Central memory CD8-positive, alpha-beta T cell (primary cell): ENCODE data around the gene PCSK2.
A peak's percentile ranks its signal among the peaks of the same experiment; 100 is the strongest.

Source experiments
- ATAC-seq: fragments of 150-1000 bp; cut with Tn5 transposase; replicated peaks from 2 replicates; pipeline ENCODE4 v1.10.0; 2022; ENCODE audit warnings: mild to moderate bottlenecking, moderate FRiP score, moderate number of reproducible peaks; ENCODE audit not compliant: poor library complexity, severe bottlenecking; ENCODE audit errors: extremely low read depth
- DNase-seq, 2 donors: peaks; one replicate each; pipeline ENCODE4 v3.0.0; 2021; ENCODE audit warnings: low spot score in 2 of 2
- H3K27ac Mint-ChIP-seq: one replicate; pipeline ENCODE4 v1.8.0; 2022; ENCODE audit warnings: low read depth, mild to moderate bottlenecking, moderate library complexity, mixed read lengths
- H3K27me3 Mint-ChIP-seq: one replicate; pipeline ENCODE4 v1.8.0; 2022; ENCODE audit warnings: mixed read lengths
- H3K36me3 Mint-ChIP-seq: one replicate; pipeline ENCODE4 v1.8.0; 2022; ENCODE audit warnings: mild to moderate bottlenecking, moderate library complexity, mixed read lengths; ENCODE audit not compliant: insufficient read depth
- H3K4me1 Mint-ChIP-seq: one replicate; pipeline ENCODE4 v1.8.0; 2022; ENCODE audit warnings: mixed read lengths
- H3K4me3 Mint-ChIP-seq: one replicate; pipeline ENCODE4 v1.8.0; 2022; ENCODE audit warnings: mild to moderate bottlenecking, moderate library complexity, mixed read lengths
- H3K9me3 Mint-ChIP-seq: one replicate; pipeline ENCODE4 v1.8.0; 2022; ENCODE audit warnings: mixed read lengths

The PCSK2 gene

GRCh38 chr20:17430125-17430950, 203.5 kb downstream of the PCSK2 start:
- Mint-ChIP-seq H3K4me3 (no peak overlapping the region), H3K27ac (no peak overlapping the region), H3K9me3 (no peaks in the 10 kb centered on the region), H3K27me3 (peaks cover 51% of the 10 kb centered on the region), H3K4me1 (no peaks in the 10 kb centered on the region), H3K36me3 (peaks cover 2% of the 10 kb centered on the region)
- ATAC-seq, result no peak
- DNase-seq, result no peak

DNA sequence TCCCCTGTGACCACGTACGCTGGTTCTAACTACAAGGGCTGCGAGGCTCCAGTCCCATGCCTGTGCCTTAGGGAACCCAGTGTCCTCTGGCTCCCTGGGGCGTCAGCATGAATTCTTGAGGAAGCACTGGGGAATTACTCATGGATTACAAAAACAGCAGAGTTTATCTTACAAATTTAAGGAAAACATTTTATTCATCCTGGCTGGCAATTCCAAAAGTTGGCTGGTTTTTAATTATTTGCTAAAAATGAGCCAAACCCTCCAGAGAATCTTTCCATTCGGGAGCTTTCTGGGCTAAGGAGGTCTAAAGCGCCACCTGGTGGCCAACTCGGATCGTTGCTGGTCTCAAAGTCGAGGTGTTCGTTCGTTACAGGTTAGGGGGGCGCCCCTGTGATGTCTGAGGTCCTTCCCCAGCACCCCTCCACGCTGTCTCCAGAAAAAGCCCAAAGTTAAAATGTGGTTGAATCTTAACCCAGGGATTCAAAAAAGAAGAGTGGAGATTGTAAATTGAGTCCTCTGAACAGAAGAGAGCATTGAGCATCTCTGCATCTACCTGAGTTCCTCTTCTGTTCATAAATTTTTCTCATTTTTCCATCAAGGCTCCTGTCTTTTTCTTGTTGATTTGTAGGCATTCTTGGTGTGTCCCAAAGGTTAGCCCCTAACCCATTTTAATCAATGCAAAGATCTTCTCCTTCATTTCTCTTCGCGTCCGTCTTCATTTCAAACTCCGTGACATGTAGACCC, 205.0 kb downstream of the PCSK2 start:
- Mint-ChIP-seq H3K4me1 (no peaks in the 10 kb centered on the region), H3K27me3 (peaks cover 63% of the 10 kb centered on the region), H3K9me3 (no peaks in the 10 kb centered on the region), H3K27ac (no peak overlapping the region), H3K36me3 (peaks cover 2% of the 10 kb centered on the region), H3K4me3 (no peak overlapping the region)
- DNase-seq, result peak in 1 of 2 donors; percentile 18
- no peak for ATAC-seq

DNA sequence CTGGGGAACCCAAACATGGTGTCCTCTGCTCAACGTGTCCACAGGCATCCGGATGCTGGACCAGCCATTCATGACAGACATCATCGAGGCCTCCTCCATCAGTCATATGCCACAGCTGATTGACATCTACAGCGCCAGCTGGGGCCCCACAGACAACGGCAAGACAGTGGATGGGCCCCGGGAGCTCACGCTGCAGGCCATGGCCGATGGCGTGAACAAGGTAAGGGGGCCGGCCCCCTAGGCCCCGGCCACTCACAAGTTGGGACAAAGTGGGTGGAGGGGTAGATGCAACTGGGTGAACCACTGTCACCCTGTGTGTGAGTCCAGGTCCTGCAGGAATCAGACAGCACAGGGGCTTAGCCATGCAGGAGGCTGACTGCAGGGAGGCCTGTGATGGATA, 209.8 kb downstream of the PCSK2 start:
- no peaks in the 10 kb centered on the region for H3K36me3 Mint-ChIP-seq
- no peaks in the 10 kb centered on the region for H3K9me3 Mint-ChIP-seq
- no peak overlapping the region for H3K4me3 Mint-ChIP-seq
- H3K4me1 Mint-ChIP-seq, result no peaks in the 10 kb centered on the region
- no peak overlapping the region for H3K27ac Mint-ChIP-seq
- H3K27me3 Mint-ChIP-seq, result peaks cover 84% of the 10 kb centered on the region
- DNase-seq, result no peak
- no peak for ATAC-seq

GRCh38 chr20:17437251-17437650, 210.4 kb downstream of the PCSK2 start:
- peaks cover 84% of the 10 kb centered on the region for H3K27me3 Mint-ChIP-seq
- H3K27ac Mint-ChIP-seq, result no peak overlapping the region
- no peaks in the 10 kb centered on the region for H3K36me3 Mint-ChIP-seq
- ATAC-seq (no peak), DNase-seq (no peak)
- H3K4me1 Mint-ChIP-seq, result no peaks in the 10 kb centered on the region
- no peak overlapping the region for H3K4me3 Mint-ChIP-seq
- H3K9me3 Mint-ChIP-seq, result no peaks in the 10 kb centered on the region

GRCh38 chr20:17438436-17439039, 211.7 kb downstream of the PCSK2 start:
- no peaks in the 10 kb centered on the region for H3K36me3 Mint-ChIP-seq
- no peak for ATAC-seq
- no peak for DNase-seq
- H3K27me3 Mint-ChIP-seq, result peaks cover 84% of the 10 kb centered on the region
- peaks cover 4% of the 10 kb centered on the region for H3K9me3 Mint-ChIP-seq
- H3K4me1 Mint-ChIP-seq, result no peaks in the 10 kb centered on the region
- H3K27ac Mint-ChIP-seq, result no peak overlapping the region
- no peak overlapping the region for H3K4me3 Mint-ChIP-seq

- no peak for DNase-seq
- no peak overlapping the region for H3K27ac Mint-ChIP-seq
- peaks cover 84% of the 10 kb centered on the region for H3K27me3 Mint-ChIP-seq
- no peak overlapping the region for H3K4me3 Mint-ChIP-seq
- ATAC-seq, result no peak
- no peaks in the 10 kb centered on the region for H3K4me1 Mint-ChIP-seq
- peaks cover 4% of the 10 kb centered on the region for H3K9me3 Mint-ChIP-seq
- H3K36me3 Mint-ChIP-seq, result no peaks in the 10 kb centered on the region
Measured at GRCh38 chr20:17439616-17440296, 212.9 kb downstream of the PCSK2 start.

DNA sequence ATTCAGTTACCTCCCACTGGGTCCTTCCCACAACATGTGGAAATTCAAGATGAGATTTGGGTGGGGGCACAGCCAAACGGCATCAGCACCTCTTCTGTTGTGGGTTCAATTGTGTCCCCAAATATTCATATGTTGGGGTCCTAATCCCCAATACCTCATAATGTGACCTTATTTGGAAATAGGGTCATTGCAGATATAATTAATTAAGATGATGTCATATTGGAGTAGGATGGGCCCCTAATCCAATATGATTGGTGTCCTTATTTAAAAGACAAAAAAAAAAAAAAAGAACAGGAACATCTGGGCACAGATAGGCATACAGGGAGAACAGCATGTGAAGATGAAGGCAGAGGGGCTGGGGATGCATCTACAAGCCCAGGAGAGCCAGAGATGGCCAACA, 214.9 kb downstream of the PCSK2 start:
- no peak overlapping the region for H3K4me3 Mint-ChIP-seq
- no peak overlapping the region for H3K27ac Mint-ChIP-seq
- H3K27me3 Mint-ChIP-seq, result peaks cover 82% of the 10 kb centered on the region
- H3K4me1 Mint-ChIP-seq, result no peaks in the 10 kb centered on the region
- no peak for DNase-seq
- no peaks in the 10 kb centered on the region for H3K36me3 Mint-ChIP-seq
- no peak for ATAC-seq
- H3K9me3 Mint-ChIP-seq, result peaks cover 4% of the 10 kb centered on the region

DNA sequence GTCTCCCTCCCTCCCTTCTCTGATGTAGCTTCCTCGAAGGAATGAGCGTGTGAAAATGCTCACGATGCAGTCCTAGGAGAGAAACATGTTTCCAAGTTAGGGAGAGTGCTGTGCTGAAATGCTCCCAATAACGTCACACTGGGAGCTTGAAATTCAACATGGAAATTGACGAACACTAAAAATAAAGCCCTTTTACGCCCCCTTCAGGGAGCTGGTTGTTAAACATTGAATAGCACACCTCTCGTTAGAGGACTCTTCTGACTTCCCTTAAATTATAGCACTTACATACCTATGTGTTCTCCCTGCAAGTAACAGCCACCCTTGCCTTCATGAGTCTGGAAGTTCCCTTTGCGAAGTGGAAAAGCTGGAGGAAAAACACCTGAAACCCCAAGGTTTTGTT, 215.7 kb downstream of the PCSK2 start:
- peaks cover 4% of the 10 kb centered on the region for H3K9me3 Mint-ChIP-seq
- H3K27ac Mint-ChIP-seq, result no peak overlapping the region

GRCh38 chr20:17443131-17443858, 216.5 kb downstream of the PCSK2 start:
- no peaks in the 10 kb centered on the region for H3K4me1 Mint-ChIP-seq
- peaks cover 1% of the 10 kb centered on the region for H3K36me3 Mint-ChIP-seq
- DNase-seq, result no peak
- H3K9me3 Mint-ChIP-seq, result peaks cover 4% of the 10 kb centered on the region
- no peak for ATAC-seq
- H3K27me3 Mint-ChIP-seq, result peaks cover 74% of the 10 kb centered on the region
- H3K4me3 Mint-ChIP-seq, result no peak overlapping the region
- no peak overlapping the region for H3K27ac Mint-ChIP-seq

More for the DNA sequence above, 215.7 kb downstream of the PCSK2 start:
- Mint-ChIP-seq H3K4me1 (no peaks in the 10 kb centered on the region), H3K4me3 (no peak overlapping the region), H3K36me3 (no peaks in the 10 kb centered on the region), H3K27me3 (peaks cover 74% of the 10 kb centered on the region)
- no peak for DNase-seq
- no peak for ATAC-seq

DNA sequence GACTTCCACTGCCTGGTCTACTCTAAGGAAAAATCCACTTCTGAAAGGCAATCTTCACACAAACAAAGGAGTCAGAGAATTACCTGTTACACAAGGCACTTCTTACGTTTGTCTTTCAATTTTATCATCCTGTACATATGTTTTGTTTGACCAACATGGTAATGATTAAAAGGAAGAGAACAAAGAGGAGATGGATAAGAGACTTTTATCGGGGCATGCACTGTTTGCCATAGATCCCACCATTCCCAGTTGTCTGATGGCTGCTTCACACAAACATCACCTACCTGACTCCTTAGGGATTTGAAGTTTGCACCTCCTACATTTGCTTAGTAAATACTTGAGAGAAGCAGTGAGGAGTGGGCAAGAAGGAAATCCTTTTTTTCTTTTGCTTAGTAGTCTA, 217.3 kb downstream of the PCSK2 start:
- Mint-ChIP-seq H3K4me1 (no peaks in the 10 kb centered on the region), H3K27me3 (peaks cover 66% of the 10 kb centered on the region), H3K27ac (no peak overlapping the region), H3K4me3 (no peak overlapping the region), H3K36me3 (peaks cover 1% of the 10 kb centered on the region), H3K9me3 (peaks cover 4% of the 10 kb centered on the region)
- no peak for ATAC-seq
- no peak for DNase-seq

DNA sequence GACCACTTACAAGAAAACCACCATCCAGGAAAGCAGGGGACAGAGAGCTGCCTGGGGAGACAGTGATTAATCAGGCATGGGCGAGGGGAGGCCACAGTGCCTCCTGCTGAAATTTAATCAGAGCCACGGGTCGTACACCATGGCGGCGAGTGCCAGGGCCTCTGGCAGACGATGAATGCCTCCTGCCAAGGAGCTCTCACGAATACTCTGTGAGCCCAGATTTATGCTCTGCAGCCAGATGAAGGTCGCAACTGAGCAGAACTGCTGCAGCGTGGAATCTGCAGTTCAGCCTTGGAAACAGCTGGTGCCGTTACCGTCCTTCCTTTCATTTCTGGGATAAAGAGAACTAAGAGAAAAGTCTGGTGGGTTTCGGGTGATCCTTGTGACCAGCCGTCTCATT, 218.7 kb downstream of the PCSK2 start:
- Mint-ChIP-seq H3K4me3 (no peak overlapping the region), H3K4me1 (no peaks in the 10 kb centered on the region), H3K27ac (no peak overlapping the region), H3K9me3 (peaks cover 4% of the 10 kb centered on the region), H3K36me3 (peaks cover 1% of the 10 kb centered on the region), H3K27me3 (peaks cover 56% of the 10 kb centered on the region)
- DNase-seq, result no peak
- no peak for ATAC-seq

DNA sequence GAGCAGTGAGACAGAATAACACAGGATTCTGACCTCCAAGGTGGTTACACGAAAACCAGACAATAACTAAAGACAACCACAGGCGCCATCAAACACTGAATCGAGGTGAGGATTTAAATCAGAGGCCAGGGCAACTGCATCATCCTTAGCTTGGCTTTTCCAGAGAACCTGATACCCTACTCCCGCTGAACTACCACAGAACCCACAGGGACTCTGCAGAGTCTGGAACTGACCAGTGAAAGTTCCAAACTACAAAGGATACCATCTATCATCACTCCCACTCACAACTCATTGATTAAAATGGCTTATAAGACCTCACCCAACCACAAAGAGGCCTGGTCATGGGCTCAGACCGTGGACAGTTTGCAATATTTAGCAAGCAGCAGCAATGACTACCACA, 219.3 kb downstream of the PCSK2 start:
- no peaks in the 10 kb centered on the region for H3K4me1 Mint-ChIP-seq
- ATAC-seq (no peak), DNase-seq (no peak)
- peaks cover 4% of the 10 kb centered on the region for H3K9me3 Mint-ChIP-seq
- H3K4me3 Mint-ChIP-seq, result no peak overlapping the region
- peaks cover 1% of the 10 kb centered on the region for H3K36me3 Mint-ChIP-seq
- peaks cover 56% of the 10 kb centered on the region for H3K27me3 Mint-ChIP-seq
- no peak overlapping the region for H3K27ac Mint-ChIP-seq
